HEK293 (cell line): ENCODE measurements around the gene DPH5.

Experiments
- CTCF ChIA-PET: fragments of 350-600 bp; formaldehyde crosslinking; extraction: SDS; loops from one replicate; lab custom pipeline; 2021; ENCODE audit warnings: antibody characterized with exemption; lab: Yijun Ruan, JAX
- POLR2A ChIA-PET: fragments of 300-600 bp; formaldehyde crosslinking; extraction: SDS; loops from one replicate; lab custom pipeline; 2020; ENCODE audit warnings: antibody characterized with exemption, inconsistent platforms; lab: Yijun Ruan, JAX
- H3K27ac ChIP-seq: fragments of 200-500 bp; sonication (Bioruptor generic); 2 replicates; pipeline ENCODE4 v1.5.1; 2014; ENCODE audit warnings: low read depth, low read length, control low read depth, inconsistent platforms; ENCODE audit errors: extremely low read depth
- H3K36me3 ChIP-seq, 2 experiments: fragments of 200-500 bp in 1 of 2; sonication (Bioruptor generic) in 1 of 2; 1 replicate in 1 of 2; 2 replicates in 1 of 2; pipeline ENCODE4 v1.5.1; 2014 to 2017; ENCODE audit warnings: inconsistent platforms in 2 of 2, low read length in 2 of 2; ENCODE audit not compliant: control insufficient read depth in 2 of 2, insufficient read depth in 1 of 2
- H3K4me1 ChIP-seq: fragments of 200-500 bp; sonication (Bioruptor generic); 2 replicates; pipeline ENCODE4 v1.5.1; 2014; ENCODE audit warnings: mild to moderate bottlenecking, low read length, inconsistent platforms; ENCODE audit not compliant: control insufficient read depth, insufficient read depth
- H3K4me3 ChIP-seq: 2 replicates; pipeline ENCODE4 v1.5.1; 2011; ENCODE audit warnings: low read depth, mild to moderate bottlenecking, control low read depth, low read length, moderate library complexity
- H3K9me3 ChIP-seq: fragments of 200-500 bp; sonication (Bioruptor generic); 2 replicates; pipeline ENCODE4 v1.5.1; 2014; ENCODE audit warnings: low read depth, low read length, inconsistent platforms; ENCODE audit not compliant: control insufficient read depth, insufficient read depth
- MEIS1 ChIP-seq: sonication (generic); formaldehyde crosslinking; IDR thresholded peaks from 2 replicates; pipeline ENCODE4 v1.8.1; 2022; ENCODE audit warnings: missing genetic modification reagents, mild to moderate bottlenecking, borderline replicate concordance
- PATZ1 ChIP-seq: fragments of 450-650 bp; formaldehyde crosslinking; IDR thresholded peaks from 2 replicates; pipeline ENCODE4 v1.5.1; 2016; ENCODE audit warnings: missing biosample characterization, missing genetic modification characterization
- PBX3 ChIP-seq: sonication (generic); formaldehyde crosslinking; IDR thresholded peaks from 2 replicates; pipeline ENCODE4 v1.8.1; 2022; ENCODE audit warnings: mild to moderate bottlenecking, moderate library complexity, missing genetic modification reagents
- PRDM1 ChIP-seq: fragments of 450-650 bp; formaldehyde crosslinking; IDR thresholded peaks from 2 replicates; pipeline ENCODE4; 2016; ENCODE audit warnings: missing biosample characterization, missing genetic modification characterization
- SCRT1 ChIP-seq: fragments of 450-650 bp; formaldehyde crosslinking; IDR thresholded peaks from 2 replicates; pipeline ENCODE4 v1.5.1; 2016; ENCODE audit warnings: missing biosample characterization, missing genetic modification characterization, borderline replicate concordance
- YY2 ChIP-seq: fragments of 450-650 bp; formaldehyde crosslinking; IDR thresholded peaks from 2 replicates; pipeline ENCODE4 v1.5.1; 2016; ENCODE audit warnings: missing biosample characterization, missing genetic modification characterization
- ZBTB21 ChIP-seq: fragments of 450-650 bp; formaldehyde crosslinking; IDR thresholded peaks from 2 replicates; pipeline ENCODE4 v1.5.1; 2017; ENCODE audit warnings: missing biosample characterization, missing genetic modification characterization
- ZNF221 ChIP-seq: fragments of 450-650 bp; formaldehyde crosslinking; IDR thresholded peaks from 2 replicates; pipeline ENCODE4 v1.5.1; 2017; ENCODE audit warnings: missing biosample characterization, missing genetic modification characterization, borderline replicate concordance
- ZNF311 ChIP-seq: fragments of 450-650 bp; formaldehyde crosslinking; IDR thresholded peaks from 2 replicates; pipeline ENCODE4 v1.5.1; 2017; ENCODE audit warnings: missing biosample characterization, missing genetic modification characterization, borderline replicate concordance
- ZNF354C ChIP-seq: fragments of 450-650 bp; formaldehyde crosslinking; IDR thresholded peaks from 2 replicates; pipeline ENCODE4 v1.5.1; 2016; ENCODE audit warnings: missing biosample characterization, missing genetic modification characterization, low read depth, borderline replicate concordance
- ZNF37A ChIP-seq: fragments of 450-650 bp; IDR thresholded peaks from 2 replicates; pipeline ENCODE4 v1.5.1; 2018; ENCODE audit warnings: missing biosample characterization, missing genetic modification characterization
- ZNF423 ChIP-seq: fragments of 450-650 bp; formaldehyde crosslinking; IDR thresholded peaks from 2 replicates; pipeline ENCODE4 v1.5.1; 2016; ENCODE audit warnings: missing biosample characterization, missing genetic modification characterization
- ZNF514 ChIP-seq: fragments of 450-650 bp; formaldehyde crosslinking; IDR thresholded peaks from 2 replicates; pipeline ENCODE4 v1.5.1; 2016; ENCODE audit warnings: missing biosample characterization, missing genetic modification characterization
- ZNF561 ChIP-seq: fragments of 450-650 bp; IDR thresholded peaks from 2 replicates; pipeline ENCODE4 v1.5.1; 2018; ENCODE audit warnings: missing biosample characterization, missing genetic modification characterization, borderline replicate concordance
- ZNF76 ChIP-seq: fragments of 450-650 bp; formaldehyde crosslinking; IDR thresholded peaks from 2 replicates; pipeline ENCODE4; 2016; ENCODE audit warnings: low read depth, missing biosample characterization, missing genetic modification characterization, borderline replicate concordance
- ZNF843 ChIP-seq: fragments of 450-650 bp; formaldehyde crosslinking; IDR thresholded peaks from 2 replicates; pipeline ENCODE4 v1.5.1; 2016; ENCODE audit warnings: missing biosample characterization, missing genetic modification characterization
- TF ChIP-seq, protein P1 (sequence below): fragments of 450-650 bp; formaldehyde crosslinking; conservative IDR thresholded peaks from 2 replicates; pipeline ENCODE4 v1.5.1; 2016; ENCODE audit warnings: low read depth, missing biosample characterization, missing genetic modification characterization

DPH5 gene

DNA sequence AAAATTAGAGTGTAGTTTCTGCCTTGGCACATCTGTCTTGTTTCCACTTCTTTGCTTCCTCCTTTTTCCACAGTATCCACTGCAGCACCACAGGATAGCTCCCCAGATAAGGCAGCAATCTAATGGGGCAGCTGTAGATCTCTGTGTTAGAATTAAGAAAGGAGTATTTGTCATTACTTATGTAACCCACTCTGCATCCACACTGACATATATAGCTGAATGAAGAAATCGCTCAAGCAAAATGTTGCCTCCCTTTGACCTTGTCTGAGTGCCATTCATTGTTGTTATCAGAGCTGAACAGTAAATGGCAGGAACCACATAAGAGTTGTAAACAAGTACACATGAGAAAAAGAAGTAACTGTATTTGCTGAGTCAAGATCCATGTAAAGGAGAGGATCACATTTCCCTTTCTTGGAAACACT lies 45.9 kb upstream of the DPH5 start:
- H3K4me1 ChIP-seq, result no peaks in the 10 kb centered on the region
- H3K4me3 ChIP-seq, result no peak overlapping the region
- no peak for TF ChIP-seq ZNF37A (tag by site-specific recombination)
- TF ChIP-seq PRDM1 (tag by site-specific recombination), result no peak
- no peak for TF ChIP-seq ZNF76
- TF ChIP-seq ZNF221 (tag by site-specific recombination), result no peak
- TF ChIP-seq MEIS1 (CRISPR knock-in tag), result no peak
- no peak for TF ChIP-seq PBX3 (CRISPR knock-in tag)
- TF ChIP-seq ZNF354C (tag by site-specific recombination), result no peak
- TF ChIP-seq ZNF843 (tag by site-specific recombination), result no peak
- no peak for TF ChIP-seq YY2
- TF ChIP-seq PATZ1, result no peak
- TF ChIP-seq ZNF311 (tag by site-specific recombination), result no peak
- no peak for TF ChIP-seq ZNF514 (tag by site-specific recombination)
- TF ChIP-seq ZNF561, result no peak
- peaks cover 0 to 3% of the 10 kb centered on the region in 2 experiments; a peak in 1 of 3 replicates for H3K36me3 ChIP-seq
- ChIA-PET CTCF (no interaction called here), POLR2A (no interaction called here)
- no peak overlapping the region for H3K27ac ChIP-seq
- no peaks in the 10 kb centered on the region for H3K9me3 ChIP-seq

DNA sequence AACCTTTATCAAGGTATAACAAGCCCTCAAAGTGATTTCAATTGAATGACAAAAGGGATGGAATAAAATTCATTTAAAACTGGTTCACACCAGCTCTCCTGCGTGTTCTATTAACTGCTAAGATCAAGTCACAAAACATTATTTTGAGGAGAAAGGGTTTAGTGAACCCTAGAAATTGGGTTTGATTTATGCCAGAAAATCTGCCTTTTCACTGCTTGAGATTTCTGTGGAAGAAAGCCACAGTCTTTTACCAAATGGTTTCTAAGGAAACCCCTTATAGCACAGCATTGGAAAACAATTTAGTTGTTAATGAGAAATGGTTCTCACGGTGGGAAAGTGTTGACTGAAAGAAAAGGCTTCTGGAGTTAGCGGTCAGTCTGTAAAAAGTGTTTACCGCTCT lies 43.6 kb upstream of the DPH5 start:
- Histone ChIP-seq H3K36me3 (no peaks in the 10 kb centered on the region), H3K4me1 (no peaks in the 10 kb centered on the region), H3K27ac (no peak overlapping the region), H3K9me3 (no peaks in the 10 kb centered on the region), H3K4me3 (no peak overlapping the region)
- CTCF ChIA-PET, result no interaction called here
- POLR2A ChIA-PET, result no interaction called here
- TF ChIP-seq ZNF423 (tag by site-specific recombination) (no peak), ZBTB21 (no peak), ZNF843 (tag by site-specific recombination) (no peak), YY2 (no peak), SCRT1 (no peak)
- TF ChIP-seq, protein P1, sequence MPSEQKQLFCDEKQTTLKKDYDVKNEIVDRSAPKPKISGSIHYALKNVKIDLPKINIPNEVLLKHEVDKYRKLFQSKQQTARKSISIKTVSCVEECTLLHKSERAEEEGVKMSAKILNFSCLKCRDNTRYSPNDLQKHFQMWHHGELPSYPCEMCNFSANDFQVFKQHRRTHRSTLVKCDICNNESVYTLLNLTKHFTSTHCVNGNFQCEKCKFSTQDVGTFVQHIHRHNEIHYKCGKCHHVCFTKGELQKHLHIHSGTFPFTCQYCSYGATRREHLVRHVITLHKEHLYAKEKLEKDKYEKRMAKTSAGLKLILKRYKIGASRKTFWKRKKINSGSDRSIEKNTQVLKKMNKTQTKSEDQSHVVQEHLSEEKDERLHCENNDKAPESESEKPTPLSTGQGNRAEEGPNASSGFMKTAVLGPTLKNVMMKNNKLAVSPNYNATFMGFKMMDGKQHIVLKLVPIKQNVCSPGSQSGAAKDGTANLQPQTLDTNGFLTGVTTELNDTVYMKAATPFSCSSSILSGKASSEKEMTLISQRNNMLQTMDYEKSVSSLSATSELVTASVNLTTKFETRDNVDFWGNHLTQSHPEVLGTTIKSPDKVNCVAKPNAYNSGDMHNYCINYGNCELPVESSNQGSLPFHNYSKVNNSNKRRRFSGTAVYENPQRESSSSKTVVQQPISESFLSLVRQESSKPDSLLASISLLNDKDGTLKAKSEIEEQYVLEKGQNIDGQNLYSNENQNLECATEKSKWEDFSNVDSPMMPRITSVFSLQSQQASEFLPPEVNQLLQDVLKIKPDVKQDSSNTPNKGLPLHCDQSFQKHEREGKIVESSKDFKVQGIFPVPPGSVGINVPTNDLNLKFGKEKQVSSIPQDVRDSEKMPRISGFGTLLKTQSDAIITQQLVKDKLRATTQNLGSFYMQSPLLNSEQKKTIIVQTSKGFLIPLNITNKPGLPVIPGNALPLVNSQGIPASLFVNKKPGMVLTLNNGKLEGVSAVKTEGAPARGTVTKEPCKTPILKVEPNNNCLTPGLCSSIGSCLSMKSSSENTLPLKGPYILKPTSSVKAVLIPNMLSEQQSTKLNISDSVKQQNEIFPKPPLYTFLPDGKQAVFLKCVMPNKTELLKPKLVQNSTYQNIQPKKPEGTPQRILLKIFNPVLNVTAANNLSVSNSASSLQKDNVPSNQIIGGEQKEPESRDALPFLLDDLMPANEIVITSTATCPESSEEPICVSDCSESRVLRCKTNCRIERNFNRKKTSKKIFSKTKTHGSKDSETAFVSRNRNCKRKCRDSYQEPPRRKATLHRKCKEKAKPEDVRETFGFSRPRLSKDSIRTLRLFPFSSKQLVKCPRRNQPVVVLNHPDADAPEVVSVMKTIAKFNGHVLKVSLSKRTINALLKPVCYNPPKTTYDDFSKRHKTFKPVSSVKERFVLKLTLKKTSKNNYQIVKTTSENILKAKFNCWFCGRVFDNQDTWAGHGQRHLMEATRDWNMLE (tag by site-specific recombination), result no peak
